HG03469 (cell line): ENCODE data around the gene RHBDD1.

ENCODE experiments used
- ATAC-seq: cut with Tn5 transposase; IDR thresholded peaks from one replicate; pipeline ENCODE4 v1.9.1; 2021; ENCODE audit warnings: mild to moderate bottlenecking, moderate library complexity, moderate number of reproducible peaks; ENCODE audit not compliant: unreplicated experiment

Gene RHBDD1

GRCh38 chr2:227022608-227023007, 186.8 kb downstream of the RHBDD1 start:
- no peak for ATAC-seq

DNA sequence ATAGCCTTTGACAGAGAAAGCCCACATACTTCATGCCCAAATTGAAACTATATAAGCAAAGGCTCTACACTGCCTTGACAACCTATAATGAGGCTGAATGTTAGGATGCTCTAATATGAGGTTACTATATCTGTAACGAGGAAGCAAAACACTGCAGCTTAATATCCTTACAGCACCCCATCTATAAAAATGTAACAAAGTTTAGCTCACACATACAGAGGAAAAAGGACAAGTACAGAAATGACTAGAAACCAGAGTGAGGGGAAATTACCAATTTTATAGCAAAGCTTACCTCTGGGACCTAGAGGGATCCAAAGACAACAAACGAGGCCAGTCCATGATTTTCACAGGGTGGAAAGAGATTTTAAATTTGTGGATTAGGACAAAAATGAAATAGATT, 189.7 kb downstream of the RHBDD1 start:
- peak; percentile 61 for ATAC-seq

GRCh38 chr2:227029426-227030105, 193.7 kb downstream of the RHBDD1 start:
- ATAC-seq: no peak

DNA sequence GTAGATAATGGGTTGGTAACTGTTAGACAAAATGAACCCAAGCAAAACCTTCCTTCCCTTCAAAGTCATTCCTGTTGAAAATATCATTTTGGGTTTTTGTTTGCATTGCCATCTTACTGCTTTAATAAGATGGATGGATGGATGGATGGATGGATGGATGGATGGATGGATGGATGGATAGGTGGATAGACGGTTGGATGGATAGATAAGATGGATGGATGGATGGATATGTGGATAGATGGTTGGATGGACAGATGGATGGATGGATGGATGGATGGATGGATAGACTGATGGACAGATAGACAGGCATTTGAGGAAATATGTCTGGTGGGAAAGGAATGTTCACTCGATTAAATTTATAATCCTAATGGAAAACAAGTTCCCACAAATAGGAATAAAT, 194.9 kb downstream of the RHBDD1 start:
- no peak for ATAC-seq

GRCh38 chr2:227031379-227031778, 195.5 kb downstream of the RHBDD1 start:
- ATAC-seq: no peak

GRCh38 chr2:227033471-227034148, 197.8 kb downstream of the RHBDD1 start:
- peak; percentile 45 for ATAC-seq

- ATAC-seq: no peak
Observed at GRCh38 chr2:227035711-227036367, 200.0 kb downstream of the RHBDD1 start.

DNA sequence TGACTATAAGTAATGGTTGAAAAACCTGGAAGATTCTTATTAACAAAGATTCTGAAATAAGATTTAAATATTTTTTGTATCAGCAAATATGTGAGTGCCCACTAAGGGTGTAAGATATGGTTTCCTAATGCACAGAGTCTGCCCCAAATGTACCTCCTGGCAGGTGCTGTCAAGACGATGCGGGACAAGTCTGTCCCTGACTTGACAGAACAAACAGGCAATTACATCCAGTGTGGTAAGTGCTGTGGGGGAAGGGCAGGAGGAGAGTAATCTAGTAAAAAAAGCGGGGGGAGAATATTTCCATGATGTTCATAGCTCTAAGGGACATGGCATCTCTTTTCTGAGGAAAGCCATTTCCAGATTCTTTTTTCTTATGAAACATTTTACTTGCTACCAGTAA, 200.7 kb downstream of the RHBDD1 start:
- ATAC-seq: no peak

- ATAC-seq: no peak
Observed at GRCh38 chr2:227038550-227039189, 202.8 kb downstream of the RHBDD1 start.

- ATAC-seq: no peak
Observed at GRCh38 chr2:227043981-227044380, 208.1 kb downstream of the RHBDD1 start.
